Measurements from ENCODE around the gene CD248.

CD248 gene

DNA sequence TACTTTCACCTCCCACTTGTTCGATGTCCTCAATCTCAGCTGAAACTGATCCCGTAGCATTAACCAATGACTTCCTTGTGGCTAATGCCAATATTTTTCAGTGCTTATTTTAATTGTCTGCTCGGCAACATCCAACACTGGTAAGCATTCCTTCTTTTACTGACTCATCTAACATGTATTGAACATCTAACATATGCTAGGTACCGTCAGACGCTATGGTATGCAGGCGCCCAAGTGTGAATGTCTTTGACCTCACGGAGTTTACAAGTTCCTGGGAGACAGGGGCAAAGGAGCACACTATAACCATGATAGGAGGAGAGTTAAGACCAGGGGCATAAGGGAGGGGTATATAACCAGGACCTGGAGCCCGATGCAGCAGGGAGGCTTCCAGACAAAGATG lies 26.3 kb upstream of the CD248 start:
- TF ChIP-seq, protein P1, sequence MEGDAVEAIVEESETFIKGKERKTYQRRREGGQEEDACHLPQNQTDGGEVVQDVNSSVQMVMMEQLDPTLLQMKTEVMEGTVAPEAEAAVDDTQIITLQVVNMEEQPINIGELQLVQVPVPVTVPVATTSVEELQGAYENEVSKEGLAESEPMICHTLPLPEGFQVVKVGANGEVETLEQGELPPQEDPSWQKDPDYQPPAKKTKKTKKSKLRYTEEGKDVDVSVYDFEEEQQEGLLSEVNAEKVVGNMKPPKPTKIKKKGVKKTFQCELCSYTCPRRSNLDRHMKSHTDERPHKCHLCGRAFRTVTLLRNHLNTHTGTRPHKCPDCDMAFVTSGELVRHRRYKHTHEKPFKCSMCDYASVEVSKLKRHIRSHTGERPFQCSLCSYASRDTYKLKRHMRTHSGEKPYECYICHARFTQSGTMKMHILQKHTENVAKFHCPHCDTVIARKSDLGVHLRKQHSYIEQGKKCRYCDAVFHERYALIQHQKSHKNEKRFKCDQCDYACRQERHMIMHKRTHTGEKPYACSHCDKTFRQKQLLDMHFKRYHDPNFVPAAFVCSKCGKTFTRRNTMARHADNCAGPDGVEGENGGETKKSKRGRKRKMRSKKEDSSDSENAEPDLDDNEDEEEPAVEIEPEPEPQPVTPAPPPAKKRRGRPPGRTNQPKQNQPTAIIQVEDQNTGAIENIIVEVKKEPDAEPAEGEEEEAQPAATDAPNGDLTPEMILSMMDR (IDR thresholded peaks at IDR 0.05) = no peak
- H3K4me1 ChIP-seq = peaks cover 12 to 39% (median 33%) of the 10 kb centered on the region in 4 donors
- H3K9me3 ChIP-seq = no peaks in the 10 kb centered on the region
- no peak overlapping the region for H3K27ac ChIP-seq
- no peaks in the 10 kb centered on the region for H3K27me3 ChIP-seq
- intact Hi-C loops (cut with DNase I; ENCODE audit: low total_unique reads) = no loop called here
- no peak overlapping the region for H3K4me3 ChIP-seq
- no peak for DNase-seq
- H3K36me3 ChIP-seq = peaks cover 22 to 46% (median 36%) of the 10 kb centered on the region in 3 donors

DNA sequence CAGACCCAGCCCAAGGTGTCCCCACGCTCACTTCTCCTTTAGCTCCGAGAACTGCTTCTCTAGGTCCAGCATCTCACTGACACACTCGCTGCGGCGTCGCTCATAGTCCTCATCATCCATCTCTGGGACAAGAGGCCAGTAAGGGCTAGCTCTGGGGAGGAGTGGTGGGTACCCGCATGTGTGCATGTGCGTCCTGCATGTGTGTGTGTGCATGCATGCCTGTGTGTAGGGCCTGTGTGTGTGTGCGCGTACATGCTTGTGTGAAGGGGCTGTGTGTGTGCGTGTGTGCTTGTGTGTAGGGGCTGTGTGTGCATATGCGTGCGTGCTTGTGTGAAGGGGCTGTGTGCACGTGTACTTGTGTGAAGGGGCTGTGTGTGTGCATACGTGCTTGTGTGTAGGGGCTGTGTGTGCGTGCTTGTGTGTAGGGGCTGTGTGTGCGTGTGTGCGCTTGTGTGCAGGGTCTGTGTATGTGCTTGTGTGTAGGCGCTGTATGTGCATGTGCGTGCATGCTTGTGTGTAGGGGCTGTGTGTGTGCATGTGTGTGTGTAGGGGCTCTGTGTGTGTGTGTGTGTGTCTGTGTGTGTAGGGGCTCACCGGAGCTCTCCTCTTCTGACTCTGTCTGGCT lies 24.8 kb upstream of the CD248 start:
- Histone ChIP-seq H3K9me3 (no peaks in the 10 kb centered on the region), H3K4me3 (no peak overlapping the region), H3K4me1 (peaks cover 11 to 43% (median 34%) of the 10 kb centered on the region in 4 donors), H3K27me3 (no peaks in the 10 kb centered on the region), H3K27ac (no peak overlapping the region), H3K36me3 (peaks cover 22 to 60% (median 36%) of the 10 kb centered on the region in 3 donors)
- intact Hi-C loops (cut with DNase I; ENCODE audit: low total_unique reads) = no loop called here
- DNase-seq = peak in 1 of 2 donors; percentile 9
- TF ChIP-seq, protein P1 (IDR thresholded peaks at IDR 0.05) = no peak

DNA sequence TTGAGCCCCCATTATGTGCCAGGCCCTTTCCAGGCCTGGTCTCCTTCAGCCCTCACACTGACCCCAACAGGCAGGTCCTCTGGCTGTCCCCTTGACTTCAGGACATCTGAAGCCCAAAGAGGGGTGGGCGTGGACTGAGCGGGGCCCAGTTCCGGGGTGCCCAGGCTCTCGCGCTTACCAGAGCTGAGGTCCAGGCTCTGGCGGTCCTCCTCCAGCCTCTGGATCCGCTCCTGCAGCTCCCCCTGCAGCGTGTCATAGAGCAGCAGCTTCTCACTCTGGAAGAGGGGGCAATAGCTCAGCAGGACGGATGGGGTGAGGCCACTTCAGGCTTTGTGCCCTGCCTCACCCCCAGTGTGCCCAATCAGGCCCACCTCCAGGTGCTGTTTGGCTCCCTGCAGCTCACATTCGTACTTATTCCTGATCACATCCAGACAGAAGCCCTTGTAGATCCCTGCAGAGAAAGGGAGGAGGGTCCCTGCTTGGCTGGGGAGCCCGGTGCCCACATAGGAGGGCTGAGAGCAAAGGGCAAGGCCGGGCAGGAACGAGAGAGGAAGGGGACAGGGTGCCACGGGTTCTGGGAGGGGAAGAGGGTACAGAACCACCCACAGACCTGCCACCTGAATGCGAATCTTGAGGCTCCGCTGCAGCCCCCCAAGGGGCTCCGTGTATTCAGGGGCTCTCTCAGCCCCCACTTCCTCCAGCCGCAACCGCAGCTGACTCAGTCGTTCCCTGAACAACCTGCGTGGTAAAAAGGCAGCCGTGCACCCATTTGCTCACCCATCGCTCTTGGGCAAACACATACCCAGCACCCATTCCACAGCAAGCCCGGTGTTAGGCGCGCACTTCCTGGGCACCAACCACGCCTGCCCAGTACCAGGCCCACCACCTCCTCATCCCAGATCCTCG lies 24.0 kb upstream of the CD248 start:
- no peaks in the 10 kb centered on the region for H3K9me3 ChIP-seq
- peak in 1 of 2 donors; percentile 12 for DNase-seq
- H3K27me3 ChIP-seq = no peaks in the 10 kb centered on the region
- peaks cover 22 to 60% (median 36%) of the 10 kb centered on the region in 3 donors for H3K36me3 ChIP-seq
- TF ChIP-seq, protein P1 (IDR thresholded peaks at IDR 0.05) = no peak
- no peak overlapping the region for H3K27ac ChIP-seq
- intact Hi-C loops (cut with DNase I; ENCODE audit: low total_unique reads) = no loop called here
- peaks cover 4 to 43% (median 34%) of the 10 kb centered on the region in 4 donors for H3K4me1 ChIP-seq
- H3K4me3 ChIP-seq = no peak overlapping the region

DNA sequence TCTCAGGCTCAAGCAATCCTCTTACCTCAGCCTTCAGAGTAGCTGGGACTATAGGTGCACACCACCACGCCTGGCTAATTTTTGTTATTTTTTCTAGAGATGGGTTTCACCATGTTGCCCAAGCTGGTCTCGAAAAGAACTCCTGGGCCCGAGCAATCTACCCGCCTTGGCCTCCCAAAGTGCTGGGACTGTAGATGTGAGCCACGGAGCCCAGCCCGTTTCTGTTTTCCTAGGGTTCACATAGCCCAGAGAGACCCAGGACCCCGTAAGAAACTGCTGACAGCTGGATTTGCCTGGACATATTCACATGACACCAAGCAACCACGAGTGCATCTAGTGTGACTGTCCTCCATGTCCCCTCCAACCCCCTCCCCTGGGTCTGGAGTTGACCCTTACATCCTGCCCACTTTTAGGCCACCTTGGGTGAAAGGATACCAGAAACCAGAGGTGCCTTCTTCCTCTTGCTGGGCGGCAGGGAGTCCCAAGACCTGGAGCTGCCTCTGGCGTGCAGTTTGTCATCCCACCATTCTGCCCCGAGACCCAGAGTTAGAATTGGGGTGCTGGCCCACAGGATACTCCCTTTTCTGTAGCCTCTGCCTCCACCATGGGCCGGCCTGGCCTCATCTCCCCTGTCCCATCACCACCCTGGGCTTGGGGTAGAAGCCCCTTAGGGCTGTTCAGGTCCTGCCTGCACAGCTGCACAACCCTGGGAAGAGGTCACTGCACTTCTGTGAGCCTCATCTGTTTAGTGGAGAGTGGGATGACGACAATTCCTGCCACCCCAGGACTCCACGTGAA lies 23.0 kb upstream of the CD248 start:
- peaks cover 0 to 45% (median 37%) of the 10 kb centered on the region in 4 donors for H3K4me1 ChIP-seq
- H3K27me3 ChIP-seq = no peaks in the 10 kb centered on the region
- TF ChIP-seq, protein P1 (IDR thresholded peaks at IDR 0.05) = no peak
- H3K27ac ChIP-seq = no peak overlapping the region
- DNase-seq = peak in 1 of 2 donors; percentile 13
- intact Hi-C loops (cut with DNase I; ENCODE audit: low total_unique reads) = no loop called here
- peaks cover 22 to 60% (median 36%) of the 10 kb centered on the region in 3 donors for H3K36me3 ChIP-seq
- H3K9me3 ChIP-seq = no peaks in the 10 kb centered on the region
- no peak overlapping the region for H3K4me3 ChIP-seq

DNA sequence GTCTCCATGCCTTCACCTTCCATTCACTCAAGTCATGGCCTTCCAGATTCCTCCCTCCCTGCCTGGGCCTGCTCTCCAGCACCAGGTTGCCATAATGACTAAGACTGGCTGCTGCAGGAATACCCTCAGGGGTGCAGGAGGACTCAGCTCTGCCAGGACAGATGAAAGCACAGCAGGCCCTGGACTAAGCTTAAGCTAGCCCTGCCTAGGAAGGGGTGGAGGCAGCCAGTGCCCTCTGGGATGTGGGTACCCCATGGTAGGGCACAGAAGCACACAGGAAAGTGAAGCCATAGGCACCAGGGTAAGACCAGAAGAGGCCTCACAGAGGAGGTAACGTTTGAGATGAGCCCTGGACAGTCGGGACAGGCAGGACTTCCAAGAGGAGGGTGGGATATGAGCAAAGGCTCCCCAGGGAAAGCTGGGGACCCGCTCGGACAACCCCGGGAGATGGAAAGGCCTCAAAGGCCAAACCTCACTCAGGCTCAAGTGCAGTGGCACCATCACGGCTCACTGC lies 22.4 kb upstream of the CD248 start:
- peaks cover 0 to 47% (median 37%) of the 10 kb centered on the region in 4 donors for H3K4me1 ChIP-seq
- intact Hi-C loops (cut with DNase I; ENCODE audit: low total_unique reads) = no loop called here
- no peaks in the 10 kb centered on the region for H3K9me3 ChIP-seq
- H3K27ac ChIP-seq = no peak overlapping the region
- H3K27me3 ChIP-seq = no peaks in the 10 kb centered on the region
- no peak overlapping the region for H3K4me3 ChIP-seq
- H3K36me3 ChIP-seq = peaks cover 22 to 62% (median 36%) of the 10 kb centered on the region in 3 donors
- TF ChIP-seq, protein P1 (IDR thresholded peaks at IDR 0.05) = no peak
- DNase-seq = peak in 1 of 2 donors; percentile 10

All from tibial artery (tissue), 4 donors.